GM12874 (cell line): ENCODE results near the gene ZNF324B.

ENCODE experiments used
- TF ChIP-seq, protein P1 (sequence below): IDR thresholded peaks from 2 replicates; pipeline ENCODE4 v1.5.1; 2011; ENCODE audit warnings: low read depth, mild to moderate bottlenecking, control low read depth, low read length, moderate library complexity; ENCODE audit not compliant: insufficient read depth

The ZNF324B gene

DNA sequence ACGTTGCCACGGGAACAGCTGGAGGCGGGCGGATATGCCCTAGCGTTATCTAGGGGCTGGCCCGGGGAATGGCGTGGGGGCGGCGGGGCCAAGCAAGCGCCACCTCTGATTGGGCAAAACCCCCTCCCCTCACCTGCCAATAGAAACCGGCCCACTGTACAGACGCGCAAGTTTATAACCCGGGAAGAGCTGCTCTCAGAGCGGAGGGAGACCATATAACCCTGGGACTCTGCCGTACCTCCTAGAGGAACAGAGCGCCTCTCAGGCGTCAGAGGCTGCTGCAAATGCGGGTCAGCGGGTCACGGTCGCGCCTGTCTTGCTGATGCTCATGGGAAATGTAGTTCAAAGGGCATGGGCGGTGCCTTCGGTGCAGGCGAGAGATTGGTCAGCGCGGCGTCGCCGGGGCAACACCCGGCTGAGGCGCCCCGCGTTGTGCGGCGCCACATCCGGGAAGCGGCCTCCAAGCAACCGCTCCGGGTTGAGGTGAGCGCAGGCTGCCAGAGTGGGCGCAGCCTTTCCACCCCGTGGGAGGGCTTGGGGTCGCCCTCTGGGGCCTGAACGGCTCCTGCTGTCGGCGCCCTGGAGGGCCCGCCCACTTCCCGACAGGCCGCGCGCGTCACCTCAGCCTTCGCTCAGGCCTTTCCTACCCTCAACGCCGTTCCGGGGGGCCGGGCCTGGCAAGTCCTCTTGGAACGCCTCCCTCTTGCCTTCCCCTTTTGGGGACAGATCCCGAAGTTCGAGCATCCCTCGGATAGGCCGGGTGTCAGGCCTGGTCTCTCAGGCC is 24.5 kb downstream of the ZNF324B start, which contains the start of gene ZNF446:
ZNF446 (plus strand) TSS at position 639 of the 784 bp plus-strand sequence. CDS start 867 bp downstream, outside the sequence.
- TF ChIP-seq, protein P1, sequence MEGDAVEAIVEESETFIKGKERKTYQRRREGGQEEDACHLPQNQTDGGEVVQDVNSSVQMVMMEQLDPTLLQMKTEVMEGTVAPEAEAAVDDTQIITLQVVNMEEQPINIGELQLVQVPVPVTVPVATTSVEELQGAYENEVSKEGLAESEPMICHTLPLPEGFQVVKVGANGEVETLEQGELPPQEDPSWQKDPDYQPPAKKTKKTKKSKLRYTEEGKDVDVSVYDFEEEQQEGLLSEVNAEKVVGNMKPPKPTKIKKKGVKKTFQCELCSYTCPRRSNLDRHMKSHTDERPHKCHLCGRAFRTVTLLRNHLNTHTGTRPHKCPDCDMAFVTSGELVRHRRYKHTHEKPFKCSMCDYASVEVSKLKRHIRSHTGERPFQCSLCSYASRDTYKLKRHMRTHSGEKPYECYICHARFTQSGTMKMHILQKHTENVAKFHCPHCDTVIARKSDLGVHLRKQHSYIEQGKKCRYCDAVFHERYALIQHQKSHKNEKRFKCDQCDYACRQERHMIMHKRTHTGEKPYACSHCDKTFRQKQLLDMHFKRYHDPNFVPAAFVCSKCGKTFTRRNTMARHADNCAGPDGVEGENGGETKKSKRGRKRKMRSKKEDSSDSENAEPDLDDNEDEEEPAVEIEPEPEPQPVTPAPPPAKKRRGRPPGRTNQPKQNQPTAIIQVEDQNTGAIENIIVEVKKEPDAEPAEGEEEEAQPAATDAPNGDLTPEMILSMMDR = no peak

GRCh38 chr19:58476498-58477015 is 25.1 kb downstream of the ZNF324B start:
- TF ChIP-seq, protein P1 = no peak

GRCh38 chr19:58477130-58477529 is 25.7 kb downstream of the ZNF324B start:
- TF ChIP-seq, protein P1 = no peak

- TF ChIP-seq, protein P1 = no peak
Measured at GRCh38 chr19:58477871-58478270, 26.4 kb downstream of the ZNF324B start.

DNA sequence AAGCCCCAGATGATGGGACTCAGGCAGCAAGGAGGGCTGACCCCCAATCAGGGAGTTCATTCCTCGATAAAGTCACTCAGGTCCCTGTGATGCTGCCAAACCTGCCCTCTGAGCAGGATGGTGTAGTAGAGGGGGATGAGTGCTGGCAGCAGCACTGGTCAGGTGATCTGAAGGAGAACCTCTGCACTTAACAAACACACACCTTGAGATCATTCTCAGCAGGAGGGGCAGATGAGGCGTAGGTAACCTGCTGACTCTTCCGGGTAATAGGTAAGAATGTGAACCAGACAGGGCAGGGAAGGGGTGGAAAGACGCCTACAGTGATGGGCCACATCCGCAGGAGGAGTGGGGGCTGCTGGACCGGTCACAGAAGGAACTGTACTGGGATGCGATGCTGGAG is 27.9 kb downstream of the ZNF324B start:
- TF ChIP-seq, protein P1 = no peak

GRCh38 chr19:58479736-58480480 is 28.5 kb downstream of the ZNF324B start:
- TF ChIP-seq, protein P1 = no peak

GRCh38 chr19:58480481-58480830 is 29.0 kb downstream of the ZNF324B start:
- TF ChIP-seq, protein P1 = no peak
